ENCODE results near the gene FBXO5. TPM values are rescaled to one million over a fixed set of nuclear protein-coding genes. Genes with fewer than 3 reads are reported as not detected.

FBXO5 gene
- total RNA-seq, 2 donors from 2014 or later, result 2.3 TPM; not detected in 1

DNA sequence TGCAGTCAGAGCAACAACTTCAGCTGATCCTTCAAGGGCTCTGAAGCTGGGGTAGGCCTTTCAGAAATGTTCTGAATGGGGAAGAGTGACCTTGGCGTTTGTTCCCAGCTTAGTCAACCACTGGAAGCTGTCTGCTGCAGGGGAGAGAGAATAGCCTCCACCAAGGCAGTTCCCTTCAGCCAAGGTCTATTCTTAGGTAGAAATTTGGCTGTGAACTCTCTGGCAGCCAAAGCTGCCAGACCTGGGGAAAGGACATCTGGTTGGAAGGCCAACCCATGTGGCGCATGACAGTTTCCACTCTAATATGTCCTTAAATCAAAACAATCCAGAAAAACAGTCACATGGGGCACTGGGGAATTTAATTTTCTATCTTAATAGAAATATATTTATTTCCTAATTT is 60.1 kb downstream of the FBXO5 start:
- DNase-seq (no peak), ATAC-seq (no peak)
- H3K9me3 ChIP-seq, result no peaks in the 10 kb centered on the region
- no peak overlapping the region for H3K4me3 ChIP-seq
- no peaks in the 10 kb centered on the region for H3K36me3 ChIP-seq (replicated peaks in 1 of 2; ENCODE audit: insufficient read depth in 1 of 2, low read depth in 2 of 2)
- no peaks in the 10 kb centered on the region for H3K4me1 ChIP-seq
- TF ChIP-seq, protein P1, sequence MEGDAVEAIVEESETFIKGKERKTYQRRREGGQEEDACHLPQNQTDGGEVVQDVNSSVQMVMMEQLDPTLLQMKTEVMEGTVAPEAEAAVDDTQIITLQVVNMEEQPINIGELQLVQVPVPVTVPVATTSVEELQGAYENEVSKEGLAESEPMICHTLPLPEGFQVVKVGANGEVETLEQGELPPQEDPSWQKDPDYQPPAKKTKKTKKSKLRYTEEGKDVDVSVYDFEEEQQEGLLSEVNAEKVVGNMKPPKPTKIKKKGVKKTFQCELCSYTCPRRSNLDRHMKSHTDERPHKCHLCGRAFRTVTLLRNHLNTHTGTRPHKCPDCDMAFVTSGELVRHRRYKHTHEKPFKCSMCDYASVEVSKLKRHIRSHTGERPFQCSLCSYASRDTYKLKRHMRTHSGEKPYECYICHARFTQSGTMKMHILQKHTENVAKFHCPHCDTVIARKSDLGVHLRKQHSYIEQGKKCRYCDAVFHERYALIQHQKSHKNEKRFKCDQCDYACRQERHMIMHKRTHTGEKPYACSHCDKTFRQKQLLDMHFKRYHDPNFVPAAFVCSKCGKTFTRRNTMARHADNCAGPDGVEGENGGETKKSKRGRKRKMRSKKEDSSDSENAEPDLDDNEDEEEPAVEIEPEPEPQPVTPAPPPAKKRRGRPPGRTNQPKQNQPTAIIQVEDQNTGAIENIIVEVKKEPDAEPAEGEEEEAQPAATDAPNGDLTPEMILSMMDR (IDR thresholded peaks at IDR 0.05), result no peak
- no peak for TF ChIP-seq POLR2A (IDR thresholded peaks at IDR 0.05)
- H3K27ac ChIP-seq, result no peak overlapping the region
- no peaks in the 10 kb centered on the region for H3K27me3 ChIP-seq
- intact Hi-C loops (cut with DNase I), result no loop called here
- WGBS, 2 donors, result 48 to 60% methylated on average over 2 of the region's 2 CpGs

Small RNA genes within 50 kb of the gene (small RNA-seq; reads per million reads assigned to genes)
- not detected for gene AL080276.1

Other genes starting within 250 kb of the FBXO5 start
- gene VIP, start 232.2 kb downstream of the FBXO5 start, total RNA-seq, result 10 to 100 TPM in 1 of 2 donors, not detected in 1; 16.6 TPM
- gene MTRF1L, start 19.7 kb upstream of the FBXO5 start, total RNA-seq, result 10 to 100 TPM in 1 of 2 donors, 1 to 10 TPM in 1; 8.6 to 22.7 TPM
- gene RGS17, start 148.2 kb upstream of the FBXO5 start, total RNA-seq, result 1 to 10 TPM in 1 of 2 donors, under 1 TPM in 1; 0.33 to 1.0 TPM

Data from body of pancreas (tissue), 4 donors.